GM12891 (cell line): ENCODE data around the gene COPS8.

Experiments
- POLR2A ChIP-seq: IDR thresholded peaks from 2 replicates; pipeline ENCODE4 v1.6.1; 2011; ENCODE audit warnings: low read depth, low read length, control low read depth
- POLR2AphosphoS5 ChIP-seq: IDR thresholded peaks from 2 replicates; pipeline ENCODE4 v1.6.1; 2011; ENCODE audit warnings: low read depth, low read length, control low read depth
- SPI1 ChIP-seq: IDR thresholded peaks from 2 replicates; pipeline ENCODE4 v1.6.1; 2011; ENCODE audit warnings: low read depth, low read length, control low read depth

DNA sequence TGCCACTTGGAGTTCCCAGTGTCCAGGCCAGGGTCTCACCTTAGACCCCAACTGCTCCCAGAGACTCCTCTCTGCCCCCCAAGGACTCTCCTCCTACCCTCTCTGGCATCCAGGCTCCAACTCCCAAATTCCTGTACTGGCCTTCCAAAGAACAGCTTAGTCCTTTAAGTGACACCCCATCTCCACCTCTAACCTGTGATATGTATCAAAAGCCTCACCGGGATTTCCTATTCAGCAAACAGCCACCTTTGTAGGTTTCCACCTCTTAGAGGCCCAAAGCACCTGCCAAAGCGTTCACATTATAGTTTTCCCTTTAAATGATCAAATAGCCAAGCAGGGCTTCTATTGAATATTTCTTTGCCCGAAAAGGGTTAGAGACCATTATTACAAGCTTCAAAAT lies 2.7 kb upstream of the COPS8 start:
- TF ChIP-seq POLR2A, result no peak
- no peak for TF ChIP-seq POLR2AphosphoS5
- TF ChIP-seq SPI1, result no peak
